Stimulated activated CD4-positive, alpha-beta T cell treated with anti-CD3 and anti-CD28 coated beads, Interleukin-1b, Interleukin-23, amount 100 ng/mL, for 48 hours (primary cell): ENCODE measurements around the gene PARD3.

ENCODE experiments used
- DNase-seq: peaks from one replicate; pipeline ENCODE4 v3.0.0-alpha.2; 2020

Gene PARD3

DNA sequence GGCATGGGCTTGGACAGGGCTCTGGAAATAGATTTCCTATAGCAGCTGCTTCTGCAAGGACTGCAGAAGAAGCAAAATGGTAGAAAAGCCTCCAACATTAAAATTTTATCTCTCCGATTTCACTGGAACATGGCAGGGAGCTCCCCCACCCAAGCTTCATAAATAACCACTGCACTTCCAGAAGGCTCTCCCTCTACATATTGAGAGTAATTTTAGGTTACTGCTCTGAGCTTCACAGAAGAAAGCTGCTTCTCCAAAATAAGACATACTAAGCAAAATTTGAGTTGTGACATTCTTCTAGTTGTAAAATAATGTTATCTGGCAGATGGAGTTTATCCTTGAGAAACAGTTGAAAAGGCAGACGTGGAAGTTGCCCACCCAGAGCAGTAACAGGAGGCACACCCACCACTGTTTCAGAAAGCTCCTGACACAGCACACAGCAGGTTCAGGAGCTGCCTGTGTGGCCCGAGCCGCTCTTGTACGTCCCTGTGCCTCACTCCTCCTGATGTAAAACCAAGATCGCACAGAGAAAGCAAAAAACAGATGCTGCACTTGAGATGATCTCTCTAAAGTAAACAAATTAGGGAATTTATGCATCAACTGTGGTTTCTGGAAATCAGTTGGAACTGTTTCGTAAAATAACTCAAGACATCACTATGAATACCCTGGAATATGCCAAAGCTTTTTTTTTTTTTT lies 621.0 kb downstream of the PARD3 start:
- no peak for DNase-seq

DNA sequence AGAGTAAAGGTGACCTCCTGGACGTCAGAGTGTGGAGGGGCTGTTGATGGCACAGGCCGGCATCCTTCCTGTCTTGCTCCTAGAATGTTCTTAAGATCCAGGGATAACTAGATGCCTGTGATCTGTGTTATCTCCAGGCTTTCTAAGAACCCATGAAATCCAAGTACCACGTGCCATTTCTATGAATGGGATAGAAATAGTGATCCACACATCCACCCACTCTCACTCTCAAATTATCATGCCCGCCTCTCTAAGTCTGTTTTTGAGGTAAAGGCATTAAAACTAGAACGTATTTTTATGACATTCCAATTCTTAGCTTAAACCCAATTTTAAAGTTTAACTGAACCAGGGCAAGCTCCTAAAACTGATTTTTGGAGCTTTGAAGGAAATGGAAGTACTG lies 622.5 kb downstream of the PARD3 start:
- DNase-seq = no peak

DNA sequence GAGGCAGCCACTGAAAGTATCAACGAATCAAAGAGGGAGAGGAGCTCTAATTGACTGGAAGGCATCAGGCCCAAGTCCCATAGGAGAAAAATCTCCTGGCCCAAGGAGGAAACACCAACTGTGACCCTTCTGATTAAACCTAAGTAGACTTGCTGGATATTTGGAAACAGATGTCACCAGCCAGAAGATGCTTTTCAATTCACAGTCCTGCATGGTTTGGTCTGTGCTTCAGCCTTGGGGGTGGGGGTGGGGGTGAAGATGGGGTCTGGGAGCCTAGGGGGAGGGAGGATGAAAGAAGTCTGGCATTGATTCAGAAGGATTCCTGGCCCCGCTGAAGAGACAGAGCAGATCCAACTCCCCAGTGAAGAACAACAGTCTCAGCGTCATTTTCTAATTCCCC lies 623.7 kb downstream of the PARD3 start:
- DNase-seq = no peak

DNA sequence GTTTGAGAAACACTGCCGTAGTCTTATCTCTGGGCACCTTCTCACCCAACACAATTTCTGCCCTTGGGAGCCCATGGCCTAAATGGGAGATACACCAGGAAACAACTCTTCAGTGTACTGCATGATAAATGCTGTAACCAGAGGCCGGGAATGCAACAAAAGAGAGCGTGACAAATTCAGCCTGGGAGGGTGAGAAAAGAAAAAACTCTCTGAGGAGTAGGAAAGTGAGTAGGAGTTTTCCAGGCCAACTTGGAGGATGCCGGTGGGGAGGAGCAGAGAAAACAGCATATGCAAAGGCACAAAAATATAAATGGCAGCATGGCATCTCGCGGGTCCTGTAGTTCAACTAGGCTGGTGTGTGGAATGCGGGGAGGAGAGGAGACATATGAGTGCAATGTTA lies 624.5 kb downstream of the PARD3 start:
- DNase-seq = no peak

DNA sequence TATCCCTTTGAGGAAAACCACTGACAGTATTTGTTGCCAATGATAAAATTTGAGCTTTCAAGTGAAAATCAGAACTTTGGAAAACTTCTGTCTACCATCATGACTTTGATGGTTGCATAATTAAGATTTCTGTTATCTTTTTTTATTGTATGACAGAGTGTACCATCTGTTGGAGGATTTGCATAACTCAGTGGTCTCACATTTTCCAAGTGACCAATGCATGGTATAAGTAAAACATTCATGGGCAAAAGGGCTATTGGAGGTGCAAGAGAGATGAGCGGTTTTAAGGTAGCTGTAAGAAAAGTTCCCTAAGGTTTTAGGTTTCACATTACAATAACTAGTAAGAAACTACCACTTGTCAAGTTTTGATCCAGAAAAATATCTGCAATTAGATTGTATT lies 625.3 kb downstream of the PARD3 start:
- DNase-seq = no peak

DNA sequence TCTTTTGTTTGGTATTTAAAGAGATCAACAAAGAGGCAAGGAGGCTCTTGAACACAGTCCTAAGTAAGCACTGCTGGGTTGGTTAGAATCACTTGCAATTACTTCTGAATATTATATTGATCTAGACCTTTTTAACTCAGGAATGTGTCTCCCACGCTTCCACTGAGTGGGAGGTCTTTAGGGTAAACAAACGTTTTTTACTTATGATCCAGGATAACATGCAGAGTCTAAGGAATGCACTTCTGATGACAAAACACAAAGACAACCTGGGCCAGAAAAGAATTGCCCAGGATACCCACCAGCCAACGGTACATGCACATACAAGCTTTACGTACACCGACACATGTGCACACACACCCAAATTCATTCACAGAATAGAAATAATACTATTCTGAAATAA lies 626.9 kb downstream of the PARD3 start:
- no peak for DNase-seq

DNA sequence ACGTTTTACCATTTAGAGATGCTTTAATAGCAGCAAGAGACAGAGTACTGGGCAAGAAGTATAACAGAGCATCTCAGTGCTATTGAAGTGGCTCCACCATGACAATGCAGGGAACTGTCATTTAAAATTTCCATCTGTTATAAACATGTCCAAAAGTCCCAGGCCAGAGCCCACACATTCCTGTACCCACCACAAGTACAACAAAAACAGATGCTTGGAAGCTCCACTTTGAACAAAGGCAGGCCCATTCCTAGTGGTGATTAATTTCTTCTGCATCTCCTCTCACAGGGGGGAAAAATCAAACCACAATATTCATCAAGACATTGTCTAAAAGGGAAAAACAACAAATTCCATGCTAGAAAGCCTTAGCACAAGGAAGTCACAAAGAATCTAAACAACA lies 627.9 kb downstream of the PARD3 start:
- no peak for DNase-seq

DNA sequence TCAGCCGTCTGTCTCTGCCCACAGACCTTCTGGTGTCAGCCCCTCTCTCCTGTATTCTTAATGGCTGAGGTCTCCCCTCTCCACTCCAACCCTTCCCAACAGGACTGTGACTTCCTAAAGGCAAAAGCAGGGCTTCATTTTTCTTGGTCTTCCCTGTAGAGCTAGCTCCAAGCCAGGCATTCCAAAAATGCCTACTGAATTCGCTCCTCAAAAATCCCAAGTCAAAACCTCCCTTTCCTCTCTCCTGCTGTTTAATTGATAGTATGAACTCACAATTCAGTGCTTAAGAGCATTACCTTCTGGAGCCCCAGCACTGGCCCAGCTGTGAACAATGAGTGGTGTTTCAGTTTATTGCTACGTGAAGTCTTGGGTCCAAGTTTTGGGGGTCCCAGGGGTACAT lies 628.4 kb downstream of the PARD3 start:
- DNase-seq = no peak

DNA sequence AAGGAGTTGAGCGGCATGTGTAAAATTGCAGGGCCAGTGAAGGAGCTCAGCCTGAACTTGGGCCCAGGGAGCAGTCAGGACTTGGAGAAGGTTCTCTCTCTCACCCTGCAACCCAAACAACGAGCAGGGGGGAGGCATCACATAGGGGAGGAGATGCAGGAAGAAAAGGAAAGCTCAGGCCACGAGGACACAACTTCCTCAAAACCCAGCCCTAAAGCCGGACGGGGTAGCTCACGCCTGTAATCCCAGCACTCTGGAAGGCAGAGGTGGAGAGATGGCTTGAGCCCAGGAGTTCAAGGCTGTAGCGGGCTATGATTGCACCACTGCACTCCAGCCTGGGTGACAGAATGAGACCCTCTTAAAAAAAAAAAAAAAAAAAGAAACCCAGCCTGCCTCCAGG lies 629.1 kb downstream of the PARD3 start:
- DNase-seq = no peak

DNA sequence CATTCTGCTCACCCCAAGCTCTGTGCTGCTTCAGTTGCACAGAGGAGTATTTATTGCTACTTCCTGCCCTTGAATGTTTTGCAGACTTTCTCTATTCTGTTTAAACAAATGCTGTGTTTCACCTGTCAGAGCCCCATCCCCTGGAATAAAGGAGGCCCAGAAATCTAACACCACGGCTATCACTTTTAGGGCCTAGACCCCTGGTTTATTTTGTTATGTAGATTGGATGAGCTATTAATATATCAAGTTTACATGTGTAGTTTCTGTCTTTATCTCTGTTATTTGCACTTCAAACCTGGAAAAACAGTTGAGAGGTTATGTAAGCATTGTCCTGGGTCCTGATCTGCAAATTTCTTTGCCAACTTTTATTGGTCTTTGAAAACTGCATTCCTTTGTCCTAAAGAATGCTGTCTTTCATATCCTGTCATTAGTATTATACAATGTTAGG lies 630.1 kb downstream of the PARD3 start:
- no peak for DNase-seq

DNA sequence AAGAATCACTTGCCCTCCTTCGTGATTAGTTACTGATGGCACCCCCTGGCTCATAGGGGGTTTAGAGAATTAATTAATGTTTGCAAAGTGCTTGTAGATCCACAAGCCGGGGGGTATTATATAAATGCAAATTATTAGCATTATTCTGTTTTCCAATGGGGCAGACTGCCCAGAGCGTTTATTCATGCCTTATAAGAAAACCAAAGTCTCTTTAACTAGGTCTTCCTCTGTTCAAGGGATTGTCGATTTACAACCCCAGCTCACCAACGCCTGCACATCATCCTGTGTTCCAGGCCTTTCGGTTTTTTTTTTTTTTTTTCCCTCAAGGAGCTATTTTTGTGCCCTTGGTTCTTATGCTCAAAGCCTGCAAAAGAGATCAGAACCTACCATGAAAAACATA lies 630.7 kb downstream of the PARD3 start:
- DNase-seq = no peak

DNA sequence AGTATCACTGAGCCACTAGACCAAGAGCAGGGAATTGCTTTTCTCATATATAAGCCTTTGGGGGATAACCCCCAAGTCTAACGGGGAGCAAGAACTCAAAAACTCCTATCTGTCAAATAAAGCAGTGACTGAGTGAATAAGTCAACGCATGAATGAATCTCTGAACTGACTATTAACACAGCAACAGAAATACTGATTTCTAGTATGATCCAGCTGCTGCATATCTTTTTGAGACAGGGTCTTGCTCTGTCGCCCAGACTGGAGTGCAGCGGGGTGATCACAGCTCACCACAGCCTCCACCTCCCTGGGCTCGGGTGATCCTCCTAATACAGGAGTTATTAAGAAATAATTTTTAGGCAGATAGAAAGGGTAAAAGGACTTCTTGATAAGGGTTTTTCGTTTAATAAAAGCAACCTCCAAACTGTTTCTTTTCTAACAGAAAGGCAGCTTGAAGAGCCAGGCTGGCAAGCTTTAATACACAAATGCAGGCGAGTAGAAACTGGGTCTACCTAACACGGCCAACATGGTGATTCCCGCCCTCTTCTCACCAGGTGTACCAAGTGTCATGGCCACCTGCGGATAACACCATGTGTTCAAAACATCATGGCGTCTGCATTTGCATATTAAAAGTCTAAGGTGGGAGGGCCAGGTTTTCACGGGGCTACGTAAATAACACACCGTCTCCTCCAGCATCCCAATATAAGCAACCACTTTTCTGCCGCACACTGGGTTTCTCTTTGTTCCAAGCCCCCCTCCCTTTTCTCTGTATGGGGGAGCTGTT lies 631.9 kb downstream of the PARD3 start:
- no peak for DNase-seq

DNA sequence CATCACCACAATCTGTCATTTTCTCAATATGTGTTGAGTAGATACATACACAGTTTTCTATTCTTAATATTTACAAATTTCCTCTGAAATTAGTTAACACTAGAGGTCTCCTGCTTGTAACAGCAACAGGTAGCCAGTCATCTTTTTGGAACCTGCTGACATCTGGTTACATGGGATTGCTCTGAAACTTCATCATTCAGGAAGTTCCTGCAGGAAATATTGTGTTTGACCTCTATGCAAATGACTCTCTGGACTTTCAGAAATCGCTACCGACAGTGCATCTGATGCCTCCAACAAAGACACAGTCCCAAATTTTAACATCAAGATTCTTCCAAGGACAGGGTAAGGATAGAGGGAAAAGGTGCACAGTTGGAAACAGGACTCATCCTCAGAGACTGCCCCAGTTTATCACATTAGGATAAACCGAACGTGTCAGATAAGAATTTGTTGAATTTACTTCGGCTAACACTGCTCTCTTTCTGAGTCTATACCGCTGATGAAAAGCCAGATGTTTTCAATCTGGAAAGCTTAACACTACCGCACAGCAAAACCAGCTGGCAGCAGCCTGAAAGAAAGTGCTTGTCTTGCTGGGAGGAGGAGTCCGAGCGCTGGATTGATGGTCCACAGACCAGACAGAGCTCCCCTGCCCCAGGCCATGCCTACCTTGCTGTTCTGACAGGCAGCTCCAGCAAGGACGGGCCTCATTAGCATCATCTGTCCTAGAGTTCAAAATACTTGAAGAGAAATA lies 633.4 kb downstream of the PARD3 start:
- no peak for DNase-seq

DNA sequence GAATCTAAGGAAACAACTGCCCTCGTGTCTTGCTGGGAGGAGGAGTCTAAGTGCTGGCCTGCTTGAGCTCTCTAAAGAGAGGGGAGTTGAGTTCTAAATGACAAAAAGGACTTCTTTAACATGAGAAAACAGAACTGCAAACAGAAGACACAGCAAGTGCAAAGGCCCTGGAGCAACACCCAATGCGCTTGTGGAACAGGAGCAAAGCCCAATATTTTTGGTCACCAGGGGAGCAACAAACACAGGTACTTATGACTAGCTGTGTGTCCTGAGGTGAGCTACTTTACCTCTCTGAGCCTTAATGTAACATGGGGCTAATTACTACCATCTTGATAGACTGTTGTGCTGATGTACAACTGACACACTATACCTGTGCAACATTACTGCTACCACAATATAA lies 634.3 kb downstream of the PARD3 start:
- no peak for DNase-seq

DNA sequence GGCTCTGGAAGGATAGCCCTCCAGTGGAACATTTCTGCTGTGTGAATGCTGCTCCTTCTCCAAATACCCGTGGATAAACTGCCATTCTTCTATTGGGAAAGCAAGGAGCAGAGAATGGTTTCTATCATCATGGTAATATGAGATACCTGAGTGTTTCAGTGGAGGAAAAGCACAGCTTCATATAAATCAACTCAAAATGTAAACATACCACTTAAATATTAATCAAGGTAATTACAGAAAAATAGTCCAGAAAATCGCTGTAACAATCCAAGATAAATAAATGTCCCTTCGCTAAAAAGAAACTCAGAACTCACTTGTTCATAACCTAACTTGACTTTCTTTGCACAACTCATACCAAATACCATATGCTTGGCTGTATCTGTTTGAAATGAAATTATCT lies 635.8 kb downstream of the PARD3 start:
- no peak for DNase-seq

DNA sequence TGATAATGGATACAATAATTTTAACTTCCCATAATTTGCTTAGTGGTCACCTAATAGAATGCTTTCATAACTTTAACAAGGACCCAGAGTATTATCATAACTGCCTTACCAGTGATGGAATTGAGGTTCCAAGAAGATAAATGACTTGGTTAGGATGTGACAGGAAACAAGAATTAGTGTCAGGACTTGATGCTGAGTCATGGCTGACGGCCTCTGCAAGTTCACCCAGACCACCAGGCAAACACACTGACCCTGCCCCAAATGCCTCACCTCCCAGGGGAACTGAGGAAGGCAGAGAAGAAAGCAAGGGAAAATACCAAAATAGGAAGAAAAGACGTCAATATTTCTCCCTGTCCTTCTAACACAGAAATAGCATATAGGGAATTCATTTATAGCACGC lies 636.3 kb downstream of the PARD3 start:
- no peak for DNase-seq

DNA sequence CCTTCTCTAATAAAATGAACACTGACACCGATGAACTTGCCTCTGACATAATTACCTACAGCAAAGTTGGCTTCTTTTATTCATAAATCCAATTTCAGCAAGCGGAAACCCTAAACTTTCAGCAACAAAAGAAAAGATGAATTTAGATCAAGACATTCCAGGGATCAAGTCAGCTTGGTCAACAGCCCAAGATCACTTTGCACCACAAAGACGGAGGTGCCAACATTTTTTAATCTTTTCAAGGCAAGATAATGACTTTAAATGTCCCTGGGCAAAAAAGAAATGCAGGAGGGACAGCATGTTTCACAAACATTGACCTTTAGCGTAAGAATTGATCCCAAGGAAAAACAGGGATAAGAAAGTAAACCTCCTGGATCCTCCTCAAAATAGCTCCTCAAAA lies 636.9 kb downstream of the PARD3 start:
- DNase-seq = no peak

DNA sequence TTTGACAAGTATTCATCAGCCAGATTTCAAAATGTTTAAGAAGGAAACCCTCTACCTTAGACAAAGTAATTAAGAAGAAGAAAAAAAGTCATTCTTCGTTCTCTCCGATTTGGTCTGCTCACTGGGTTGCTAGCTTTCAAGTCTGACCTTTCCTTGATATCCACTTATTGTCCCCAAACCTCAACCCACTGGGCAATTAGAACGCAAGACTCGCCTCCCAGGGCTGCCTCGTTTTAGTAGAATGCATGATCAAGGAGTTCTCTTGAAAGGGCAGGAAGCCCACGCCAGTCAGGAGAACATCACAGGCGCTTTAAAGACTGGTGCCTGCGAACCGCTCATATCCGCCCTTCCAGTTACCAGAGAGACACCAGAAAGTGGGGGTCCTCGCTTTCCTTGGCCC lies 637.7 kb downstream of the PARD3 start:
- DNase-seq = no peak

DNA sequence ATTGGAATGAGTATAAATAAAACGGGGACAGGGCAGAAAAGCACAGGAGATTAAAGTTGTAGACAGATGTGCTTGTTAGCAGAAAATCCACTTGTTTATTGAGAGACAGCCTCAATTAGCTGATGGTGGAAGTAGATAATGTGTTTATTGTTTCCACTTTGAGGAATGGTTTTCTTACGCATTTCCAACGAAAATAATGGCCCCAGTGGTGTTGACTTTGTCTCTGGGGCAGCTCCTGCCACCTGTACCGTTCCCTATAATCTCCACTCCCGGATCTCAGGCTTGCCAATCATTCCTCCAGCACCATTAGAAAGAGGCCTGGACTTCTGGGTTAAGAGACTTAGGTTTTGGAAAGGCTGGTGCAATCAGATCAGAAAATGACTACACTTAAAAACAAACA lies 638.7 kb downstream of the PARD3 start:
- DNase-seq = no peak

DNA sequence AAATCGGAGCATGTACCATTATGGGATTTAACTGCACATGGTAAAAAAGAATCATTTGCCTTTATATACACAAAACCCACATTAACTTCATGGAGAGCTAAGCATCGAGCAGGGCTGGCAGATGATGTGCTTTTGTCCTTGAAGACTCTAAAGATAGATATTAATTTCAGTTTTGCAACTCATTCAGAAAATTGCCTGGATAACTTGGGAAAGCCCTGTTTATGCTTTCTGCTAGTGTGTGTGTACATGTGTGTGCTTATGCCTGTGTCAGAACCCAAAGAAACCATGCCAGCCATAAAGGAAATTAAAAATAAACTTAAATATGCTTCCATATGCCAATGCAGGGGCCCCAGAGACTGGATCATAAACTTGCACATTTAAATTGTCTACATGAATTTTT lies 640.0 kb downstream of the PARD3 start:
- DNase-seq = no peak

DNA sequence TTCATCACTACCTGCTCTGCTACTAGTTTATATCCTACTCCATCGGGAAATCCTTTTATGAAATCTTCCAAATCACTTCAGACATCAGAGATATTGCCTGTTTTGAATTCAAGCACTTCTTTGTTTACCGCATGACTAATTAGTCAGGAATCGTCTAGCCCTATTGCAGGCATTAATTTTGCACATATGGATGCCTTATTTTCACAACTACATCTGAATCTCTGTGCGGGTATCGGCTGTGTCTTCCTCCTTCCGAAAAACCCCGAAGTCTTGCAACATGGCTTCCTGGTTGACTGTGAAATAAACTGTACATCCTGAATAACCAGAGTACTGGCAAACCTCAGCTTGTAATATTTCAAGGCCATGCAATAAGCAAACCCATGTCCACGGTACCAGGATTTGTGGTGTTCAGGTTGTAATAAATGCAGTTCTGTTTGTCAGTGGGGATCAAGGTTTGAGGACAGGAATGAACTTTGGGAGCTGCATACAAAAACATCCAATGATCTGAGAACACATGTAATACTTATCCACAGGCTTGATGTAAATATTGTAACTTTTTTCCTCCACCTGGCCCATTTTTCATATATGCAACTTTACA lies 642.1 kb downstream of the PARD3 start:
- no peak for DNase-seq

DNA sequence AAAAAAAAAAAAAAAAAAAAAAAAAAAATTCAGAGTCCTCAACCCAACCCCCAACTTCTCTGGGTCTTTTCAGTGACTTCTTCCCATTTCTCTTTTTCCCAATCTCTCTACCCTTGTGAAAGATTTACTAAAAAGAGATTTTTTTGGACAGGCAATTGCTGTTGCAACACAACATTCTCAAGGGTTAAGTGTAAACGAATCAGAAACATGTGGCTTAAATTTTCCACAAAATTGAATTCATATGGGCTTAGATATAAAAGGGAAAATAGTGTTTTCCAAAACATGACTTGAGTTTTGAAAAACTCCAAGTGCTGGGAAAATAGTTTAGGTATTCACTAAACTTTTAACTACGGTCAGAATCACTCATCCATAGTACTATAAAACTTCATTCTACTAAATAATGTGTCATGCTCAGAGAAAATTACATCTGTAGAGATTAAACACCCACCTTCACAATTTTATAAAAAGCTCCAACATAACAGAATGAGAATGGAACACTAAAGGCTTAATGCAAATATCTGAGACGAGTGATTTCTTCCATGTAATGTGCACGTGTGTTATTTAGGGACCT lies 643.1 kb downstream of the PARD3 start:
- no peak for DNase-seq

DNA sequence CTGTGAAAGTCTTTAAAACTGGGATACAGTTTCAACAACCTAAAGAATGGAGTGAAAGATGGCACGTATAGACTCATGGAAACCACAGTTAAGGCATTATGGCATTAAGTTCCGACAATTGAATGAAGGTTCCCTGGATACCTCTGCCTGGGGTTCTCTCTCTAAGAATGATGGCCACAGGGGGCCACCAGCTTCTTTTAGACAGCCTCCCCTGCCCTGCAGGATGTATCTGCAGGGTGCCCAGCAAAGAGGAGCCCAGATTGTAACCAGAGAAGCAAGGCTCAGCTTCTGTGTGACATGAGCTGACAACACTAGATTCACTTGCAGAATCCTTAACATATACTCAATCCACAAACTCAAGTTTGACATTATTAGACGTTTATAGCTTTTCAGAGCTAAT lies 645.4 kb downstream of the PARD3 start:
- DNase-seq = no peak
